ENCODE measurements around the gene NOTUM. TPM values are rescaled to one million over a fixed set of nuclear protein-coding genes. Genes with fewer than 3 reads are reported as not detected.

NOTUM gene
- polyA plus RNA-seq, 3 donors: not detected

DNA sequence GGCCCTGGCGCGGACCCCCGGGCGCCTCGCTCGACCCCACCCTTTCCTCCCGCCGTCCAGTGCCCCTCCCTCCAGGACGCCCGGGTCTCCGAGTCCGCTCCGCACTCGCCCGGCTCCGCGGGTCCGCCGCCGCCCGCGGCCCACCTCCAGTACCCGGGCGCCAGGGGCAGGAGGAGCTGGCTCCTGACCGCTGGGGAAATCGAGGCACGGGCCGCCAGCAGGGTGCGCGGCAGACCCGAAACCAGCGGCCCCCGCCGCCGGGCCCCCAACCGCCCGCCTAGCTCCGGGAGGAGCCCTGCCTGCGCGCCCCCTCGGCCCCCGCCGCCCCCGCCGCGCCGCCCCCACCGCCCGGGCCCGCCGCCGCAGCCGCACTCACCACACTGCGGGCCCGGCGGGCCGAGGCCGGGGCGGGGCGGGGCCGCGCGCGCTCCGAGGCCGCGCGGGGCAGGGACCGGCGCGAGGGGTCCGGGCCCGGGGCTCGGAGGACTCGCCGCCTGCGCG is 33.8 kb downstream of the NOTUM start:
- H3K9ac ChIP-seq (ENCODE audit: insufficient read depth, low read length, poor library complexity, severe bottlenecking): peak overlapping the region; percentile 99
- no peak overlapping the region for H2AFZ ChIP-seq (ENCODE audit: insufficient read depth, low read depth, low read length, poor library complexity, severe bottlenecking)
- H3K27ac Mint-ChIP-seq: peak overlapping the region in 1 of 7 donors; percentile 97
- H3K27me3 Mint-ChIP-seq (ENCODE audit: low read depth in 3 of 3): peaks cover 30 to 42% (median 31%) of the 10 kb centered on the region in 3 donors
- intact Hi-C loops (cut with micrococcal nuclease): loop anchor here in 1 of 2 donors (5.0 kb wide), 2 partner anchors 50 to 55 kb away; partner anchors contain the start of genes ARHGDIA and ASPSCR1
- H3K36me3 ChIP-seq (replicated peaks in 1 of 2; ENCODE audit: control insufficient read depth in 1 of 2, insufficient read depth in 2 of 2, low read length in 2 of 2): peaks cover 2% of the 10 kb centered on the region in 2 donors
- H3K4me2 ChIP-seq (replicated peaks; ENCODE audit: extremely low read depth, low read length, poor library complexity, severe bottlenecking): peak overlapping the region; percentile 90
- H3K9me3 ChIP-seq (replicated peaks in 1 of 2; ENCODE audit: control insufficient read depth in 1 of 2, insufficient read depth in 1 of 2, low read length in 2 of 2): no peaks in the 10 kb centered on the region
- under 1% methylated on average over 76 of the region's 78 CpGs for WGBS (ENCODE audit: insufficient coverage)
- H3K9me3 Mint-ChIP-seq: peaks cover 0 to 5% (median 0%) of the 10 kb centered on the region in 7 donors
- H4K20me1 ChIP-seq (ENCODE audit: insufficient read depth, low read length): peaks cover 42% of the 10 kb centered on the region
- H3K4me3 Mint-ChIP-seq: no peak overlapping the region
- peaks cover 52% of the 10 kb centered on the region for H3K4me1 Mint-ChIP-seq
- peaks cover 54 to 61% of the 10 kb centered on the region in 2 donors for H3K4me1 ChIP-seq (ENCODE audit: control insufficient read depth in 1 of 2, insufficient read depth in 2 of 2, low read length in 2 of 2)
- peak overlapping the region; percentile 95 to 99 for H3K27ac ChIP-seq (ENCODE audit: low read depth in 1 of 2, low read length in 2 of 2)
- peaks cover 9 to 39% of the 10 kb centered on the region in 2 donors for H3K27me3 ChIP-seq (ENCODE audit: control insufficient read depth in 2 of 2, insufficient read depth in 2 of 2, low read length in 2 of 2)
- peak overlapping the region; percentile 70 to 81 (median 74) for H3K4me3 ChIP-seq (replicated peaks in 1 of 3; ENCODE audit: low read depth in 2 of 3, low read length in 3 of 3)
- TF ChIP-seq, protein P1, sequence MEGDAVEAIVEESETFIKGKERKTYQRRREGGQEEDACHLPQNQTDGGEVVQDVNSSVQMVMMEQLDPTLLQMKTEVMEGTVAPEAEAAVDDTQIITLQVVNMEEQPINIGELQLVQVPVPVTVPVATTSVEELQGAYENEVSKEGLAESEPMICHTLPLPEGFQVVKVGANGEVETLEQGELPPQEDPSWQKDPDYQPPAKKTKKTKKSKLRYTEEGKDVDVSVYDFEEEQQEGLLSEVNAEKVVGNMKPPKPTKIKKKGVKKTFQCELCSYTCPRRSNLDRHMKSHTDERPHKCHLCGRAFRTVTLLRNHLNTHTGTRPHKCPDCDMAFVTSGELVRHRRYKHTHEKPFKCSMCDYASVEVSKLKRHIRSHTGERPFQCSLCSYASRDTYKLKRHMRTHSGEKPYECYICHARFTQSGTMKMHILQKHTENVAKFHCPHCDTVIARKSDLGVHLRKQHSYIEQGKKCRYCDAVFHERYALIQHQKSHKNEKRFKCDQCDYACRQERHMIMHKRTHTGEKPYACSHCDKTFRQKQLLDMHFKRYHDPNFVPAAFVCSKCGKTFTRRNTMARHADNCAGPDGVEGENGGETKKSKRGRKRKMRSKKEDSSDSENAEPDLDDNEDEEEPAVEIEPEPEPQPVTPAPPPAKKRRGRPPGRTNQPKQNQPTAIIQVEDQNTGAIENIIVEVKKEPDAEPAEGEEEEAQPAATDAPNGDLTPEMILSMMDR (IDR thresholded peaks at IDR 0.05): no peak
- peaks cover 5 to 6% of the 10 kb centered on the region in 2 donors for H3K36me3 Mint-ChIP-seq
- H3K79me2 ChIP-seq (ENCODE audit: insufficient read depth, low read length): peaks cover 50% of the 10 kb centered on the region
- no peak for DNase-seq

DNA sequence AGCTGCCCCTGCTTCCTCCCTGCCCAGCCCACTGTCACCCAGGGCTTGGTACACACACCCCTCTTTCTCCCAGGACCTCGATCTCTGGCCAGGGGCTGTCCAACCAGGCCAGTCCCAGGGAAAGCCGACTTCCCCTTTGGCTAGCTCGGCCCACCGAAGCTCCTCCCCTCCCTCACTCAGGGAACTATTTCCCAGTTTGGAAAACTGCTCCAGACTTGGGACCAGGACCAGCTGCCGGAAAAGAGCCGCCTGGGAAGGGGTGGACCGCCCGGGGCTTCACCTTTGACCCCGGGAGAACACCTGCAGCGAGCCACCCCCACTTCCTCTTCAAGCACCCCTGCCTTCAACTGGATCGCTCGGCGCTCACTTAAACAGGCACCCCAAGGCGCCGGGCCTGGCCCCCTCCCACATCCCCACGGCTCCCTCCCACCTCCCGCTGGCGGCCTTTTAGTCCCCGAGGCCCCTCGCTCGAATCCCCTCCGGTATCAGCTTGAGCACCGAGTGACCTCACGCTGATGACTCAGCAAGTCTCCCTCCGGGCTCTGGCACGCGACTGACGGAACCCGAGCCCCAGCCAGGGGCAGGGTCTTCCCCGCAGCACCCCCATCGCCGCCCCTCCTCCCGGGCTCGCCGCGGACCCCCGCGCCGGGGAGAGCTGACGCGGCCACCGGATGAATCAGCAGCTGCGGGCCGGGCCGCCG is 34.4 kb downstream of the NOTUM start:
- Mint-ChIP-seq H3K27me3 (ENCODE audit: low read depth in 3 of 3) (peaks cover 25 to 37% (median 28%) of the 10 kb centered on the region in 3 donors), H3K36me3 (peaks cover 8 to 11% of the 10 kb centered on the region in 2 donors), H3K4me1 (peaks cover 55% of the 10 kb centered on the region), H3K27ac (peak overlapping the region; percentile 97 to 98 (median 98)), H3K9me3 (peaks cover 0 to 3% (median 0%) of the 10 kb centered on the region in 7 donors), H3K4me3 (peak overlapping the region; percentile 91 to 93)
- TF ChIP-seq, protein P1 (IDR thresholded peaks at IDR 0.05): no peak
- intact Hi-C loops (cut with micrococcal nuclease): loop anchor here in 1 of 2 donors (5.0 kb wide), 2 partner anchors 51 to 54 kb away; partner anchors contain the start of genes ARHGDIA and ASPSCR1
- 0% methylated on average over 40 of the region's 46 CpGs for WGBS (ENCODE audit: insufficient coverage)
- Histone ChIP-seq H3K79me2 (ENCODE audit: insufficient read depth, low read length) (peaks cover 56% of the 10 kb centered on the region), H3K4me2 (replicated peaks; ENCODE audit: extremely low read depth, low read length, poor library complexity, severe bottlenecking) (peak overlapping the region; percentile 90), H3K4me1 (ENCODE audit: control insufficient read depth in 1 of 2, insufficient read depth in 2 of 2, low read length in 2 of 2) (peaks cover 60 to 67% of the 10 kb centered on the region in 2 donors), H4K20me1 (ENCODE audit: insufficient read depth, low read length) (peaks cover 48% of the 10 kb centered on the region), H3K4me3 (replicated peaks in 1 of 3; ENCODE audit: low read depth in 2 of 3, low read length in 3 of 3) (peak overlapping the region; percentile 70 to 81 (median 74)), H3K9me3 (replicated peaks in 1 of 2; ENCODE audit: control insufficient read depth in 1 of 2, insufficient read depth in 1 of 2, low read length in 2 of 2) (no peaks in the 10 kb centered on the region), H3K27ac (ENCODE audit: low read depth in 1 of 2, low read length in 2 of 2) (peak overlapping the region; percentile 95 to 99), H3K27me3 (ENCODE audit: control insufficient read depth in 2 of 2, insufficient read depth in 2 of 2, low read length in 2 of 2) (peaks cover 9 to 35% of the 10 kb centered on the region in 2 donors), H3K36me3 (replicated peaks in 1 of 2; ENCODE audit: control insufficient read depth in 1 of 2, insufficient read depth in 2 of 2, low read length in 2 of 2) (peaks cover 3 to 4% of the 10 kb centered on the region in 2 donors), H2AFZ (ENCODE audit: insufficient read depth, low read depth, low read length, poor library complexity, severe bottlenecking) (no peak overlapping the region), H3K9ac (ENCODE audit: insufficient read depth, low read length, poor library complexity, severe bottlenecking) (peak overlapping the region; percentile 99)
- DNase-seq: peak; percentile 88 to 96 (median 89)

Measured in CD14-positive monocyte (primary cell).